Lower leg skin (tissue), 4 donors: ENCODE data around the gene IQCK. TPM values are rescaled to one million over a fixed set of nuclear protein-coding genes. Genes with fewer than 3 reads are reported as not detected.

Experiments used
- DNase-seq, 2 donors: peaks; one replicate each; pipeline ENCODE4 v3.0.0-alpha.2; 2019; ENCODE audit warnings: low spot score in 2 of 2
- H3K4me3 ChIP-seq: fragments of 200-600 bp; sonication (generic); 2 replicates; pipeline ENCODE4 v1.5.1; 2017; ENCODE audit warnings: mild to moderate bottlenecking, low read depth; ENCODE audit not compliant: poor library complexity, severe bottlenecking
- POLR2A ChIP-seq, 2 donors: fragments of 450-650 bp; IDR thresholded peaks; one replicate each; pipeline ENCODE4 v1.6.1; 2016 to 2017; ENCODE audit warnings: antibody characterized with exemption in 2 of 2, mild to moderate bottlenecking in 1 of 2, moderate library complexity in 1 of 2
- WGBS, 2 donors: methylation state at CpG; one replicate each; pipeline ENCODE4 v1.1.5; 2018; 5-methylcytosine and 5-hydroxymethylcytosine counted together
- intact Hi-C: fragments of 100-400 bp; cut with DNase I; formaldehyde crosslinking; loops from one replicate; pipeline ENCODE4 v1.15.0; 2023; ENCODE audit warnings: low total_unique reads
- total RNA-seq, 4 donors: library from RNA; depleted of rRNA; stranded (reverse); fragments of >200 nt; gene quantifications; one replicate each; pipeline ENCODE4 v1.1.0, GENCODE V29; 2016
- TF ChIP-seq, protein P1 (sequence below), 3 donors: fragments of 450-650 bp; IDR thresholded peaks; one replicate each; pipeline ENCODE4 v1.5.1; 2016; ENCODE audit warnings: antibody characterized with exemption in 3 of 3, mild to moderate bottlenecking in 3 of 3, moderate library complexity in 2 of 3

The IQCK gene
- total RNA-seq, 4 donors from 2014 or later = 6.9 to 20.7 (median 10.9) TPM

DNA sequence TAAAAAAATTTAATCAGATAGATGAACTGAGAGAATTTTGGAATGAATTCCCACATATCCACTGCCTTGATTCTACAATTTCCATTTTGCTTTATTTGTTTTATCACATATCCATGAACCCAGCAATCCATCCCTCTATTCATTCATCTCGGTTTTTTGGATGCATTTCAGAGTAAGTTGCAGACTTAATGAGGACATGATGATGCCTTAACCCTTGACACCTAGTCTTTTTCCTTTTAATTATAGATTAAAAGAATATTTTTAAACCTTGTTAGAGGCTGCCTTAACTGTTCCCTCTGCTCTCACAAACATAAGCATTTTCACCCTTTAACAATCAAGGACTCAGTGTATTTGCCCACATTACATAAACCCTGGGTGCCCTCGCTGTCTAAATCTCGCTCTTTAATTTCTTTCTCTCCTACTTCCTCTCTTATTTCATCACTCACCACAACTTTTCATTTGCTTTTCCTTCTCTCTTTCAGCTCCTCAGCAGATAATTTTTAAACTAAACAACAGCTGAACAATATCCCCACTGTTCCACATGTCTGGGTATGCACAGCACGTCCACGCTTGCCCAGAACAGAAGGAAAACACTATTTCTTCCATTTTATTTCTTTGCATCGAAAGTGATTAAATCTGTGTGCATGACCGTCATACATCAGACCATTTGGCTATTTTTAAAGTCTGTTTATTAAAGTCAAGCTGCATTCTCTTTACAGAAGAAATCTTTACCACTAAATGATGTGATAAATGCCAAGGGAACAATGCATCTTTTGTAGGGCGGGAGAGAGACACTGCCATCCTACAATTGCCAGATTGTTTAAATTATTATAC lies 39.9 kb downstream of the IQCK start:
- 53 to 58% methylated on average over 8 of the region's 8 CpGs for WGBS, 2 donors
- intact Hi-C loops = no loop called here
- TF ChIP-seq POLR2A (IDR thresholded peaks at IDR 0.05) = no peak
- TF ChIP-seq, protein P1, sequence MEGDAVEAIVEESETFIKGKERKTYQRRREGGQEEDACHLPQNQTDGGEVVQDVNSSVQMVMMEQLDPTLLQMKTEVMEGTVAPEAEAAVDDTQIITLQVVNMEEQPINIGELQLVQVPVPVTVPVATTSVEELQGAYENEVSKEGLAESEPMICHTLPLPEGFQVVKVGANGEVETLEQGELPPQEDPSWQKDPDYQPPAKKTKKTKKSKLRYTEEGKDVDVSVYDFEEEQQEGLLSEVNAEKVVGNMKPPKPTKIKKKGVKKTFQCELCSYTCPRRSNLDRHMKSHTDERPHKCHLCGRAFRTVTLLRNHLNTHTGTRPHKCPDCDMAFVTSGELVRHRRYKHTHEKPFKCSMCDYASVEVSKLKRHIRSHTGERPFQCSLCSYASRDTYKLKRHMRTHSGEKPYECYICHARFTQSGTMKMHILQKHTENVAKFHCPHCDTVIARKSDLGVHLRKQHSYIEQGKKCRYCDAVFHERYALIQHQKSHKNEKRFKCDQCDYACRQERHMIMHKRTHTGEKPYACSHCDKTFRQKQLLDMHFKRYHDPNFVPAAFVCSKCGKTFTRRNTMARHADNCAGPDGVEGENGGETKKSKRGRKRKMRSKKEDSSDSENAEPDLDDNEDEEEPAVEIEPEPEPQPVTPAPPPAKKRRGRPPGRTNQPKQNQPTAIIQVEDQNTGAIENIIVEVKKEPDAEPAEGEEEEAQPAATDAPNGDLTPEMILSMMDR (IDR thresholded peaks at IDR 0.05) = no peak

DNA sequence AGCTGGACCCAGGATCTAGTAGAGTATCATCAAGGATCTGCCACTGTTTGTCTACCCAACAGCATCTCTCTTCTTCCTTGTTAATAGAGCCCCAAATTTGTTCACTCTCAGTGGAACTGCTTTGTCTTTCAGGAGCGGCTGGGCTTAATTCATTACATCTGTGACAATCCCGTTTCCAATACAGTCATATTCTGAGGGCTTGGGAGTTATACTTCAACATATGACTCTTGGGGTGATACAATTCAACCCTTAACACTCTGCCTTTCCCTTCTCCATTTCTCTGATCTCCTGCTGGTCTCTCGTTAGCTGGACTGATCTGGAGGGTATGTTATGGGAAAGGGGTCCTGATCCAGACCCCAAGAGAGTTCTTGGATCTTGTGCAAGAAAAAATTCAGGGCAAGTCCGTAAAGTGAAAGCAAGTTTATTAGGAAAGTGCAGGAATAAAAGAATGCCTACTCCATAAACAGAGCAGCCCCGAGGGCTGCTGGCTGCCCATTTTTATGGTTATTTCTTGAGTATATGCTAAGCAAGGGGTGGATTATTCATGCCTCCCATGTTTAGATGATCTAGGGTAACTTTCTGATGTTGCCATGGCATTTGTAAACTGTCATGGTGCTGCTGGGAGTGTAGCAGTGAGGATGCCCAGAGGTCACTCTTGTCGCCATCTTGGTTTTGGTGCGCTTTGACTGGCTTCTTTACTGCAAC lies 42.4 kb downstream of the IQCK start:
- TF ChIP-seq POLR2A (IDR thresholded peaks at IDR 0.05) = no peak
- TF ChIP-seq, protein P1 (IDR thresholded peaks at IDR 0.05) = no peak
- no peak for DNase-seq
- intact Hi-C loops = no loop called here

More for the DNA sequence above, 39.9 kb downstream of the IQCK start:
- DNase-seq = no peak
- H3K4me3 ChIP-seq = no peak overlapping the region

DNA sequence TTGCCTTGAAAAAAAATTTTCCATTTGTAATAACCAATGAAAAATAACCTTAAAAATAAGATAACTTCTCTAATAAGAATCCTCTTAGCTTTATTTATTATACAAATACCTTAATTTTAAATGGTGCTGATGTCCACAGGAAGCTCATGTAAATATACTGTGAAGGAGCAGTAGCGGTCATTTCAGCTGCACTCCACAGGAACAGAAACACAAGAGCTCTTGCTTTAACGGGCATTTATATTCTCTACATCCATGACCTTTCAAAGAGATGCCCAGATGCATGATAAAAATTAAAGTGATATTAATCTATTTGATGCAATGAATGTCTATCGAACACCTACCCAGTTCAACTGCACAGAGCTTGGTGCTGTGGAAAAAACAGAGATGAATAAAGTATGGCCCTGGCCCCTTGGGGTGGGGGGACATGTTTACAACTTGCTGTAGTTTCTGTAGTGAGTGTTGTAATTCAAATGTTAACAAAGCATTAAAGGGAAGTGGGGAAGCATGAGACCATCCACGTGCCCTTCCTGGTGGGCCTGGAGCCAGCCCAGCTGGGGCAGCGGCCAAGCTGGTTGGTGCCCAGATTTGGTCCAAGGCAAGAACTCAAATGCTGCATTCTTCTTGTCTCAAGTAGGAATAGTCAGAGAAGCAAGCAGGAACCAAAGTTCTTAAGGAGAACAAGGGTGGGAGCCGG lies 47.9 kb downstream of the IQCK start:
- TF ChIP-seq, protein P1 (IDR thresholded peaks at IDR 0.05) = no peak
- TF ChIP-seq POLR2A (IDR thresholded peaks at IDR 0.05) = no peak
- WGBS, 2 donors = 50 to 65% methylated on average over 6 of the region's 6 CpGs
- DNase-seq = peak; percentile 59 to 94
- H3K4me3 ChIP-seq = no peak overlapping the region
- intact Hi-C loops = no loop called here

More for the DNA sequence above, 42.4 kb downstream of the IQCK start:
- WGBS, 2 donors = 74 to 80% methylated on average over 7 of the region's 7 CpGs
- no peak overlapping the region for H3K4me3 ChIP-seq

DNA sequence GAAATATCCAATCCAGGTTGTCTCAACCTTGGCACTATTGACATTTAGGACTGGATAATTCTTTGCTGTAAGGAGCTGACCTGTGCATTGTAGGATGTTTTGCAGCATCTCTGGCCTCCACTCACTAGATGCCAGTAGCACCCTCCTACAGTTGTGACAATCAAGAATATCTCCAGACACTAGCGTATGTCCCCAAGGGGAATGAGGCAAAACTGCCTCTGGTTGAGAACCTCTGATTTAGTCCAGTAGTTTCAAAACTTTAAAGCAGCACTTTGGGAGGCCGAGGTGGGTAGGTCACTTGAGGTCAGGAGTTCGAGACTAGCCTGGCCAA lies 48.4 kb downstream of the IQCK start:
- DNase-seq = no peak
- H3K4me3 ChIP-seq = no peak overlapping the region
- intact Hi-C loops = no loop called here
- WGBS, 2 donors = 90 to 96% methylated on average over 3 of the region's 3 CpGs
- TF ChIP-seq POLR2A (IDR thresholded peaks at IDR 0.05) = no peak
- TF ChIP-seq, protein P1 (IDR thresholded peaks at IDR 0.05) = no peak

DNA sequence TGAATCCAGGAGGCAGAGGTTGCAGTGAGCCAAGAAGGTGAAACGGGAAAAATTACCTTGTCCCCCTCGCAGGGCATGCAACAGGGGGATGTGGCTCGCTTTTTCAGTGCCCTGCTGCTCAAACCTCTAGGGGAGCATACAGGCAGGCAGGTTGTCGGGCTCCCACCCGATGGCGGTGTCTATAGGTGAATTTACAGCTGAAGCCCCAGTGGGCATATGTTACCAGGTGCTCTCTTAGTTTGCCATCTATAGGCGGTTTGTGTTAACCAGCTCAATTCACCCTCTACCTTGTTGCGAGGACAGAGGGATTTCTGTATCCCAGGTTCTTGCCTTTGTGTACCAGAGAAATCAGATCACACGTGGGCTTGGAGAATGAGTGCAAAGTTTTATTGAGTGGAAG lies 48.9 kb downstream of the IQCK start:
- no peak overlapping the region for H3K4me3 ChIP-seq
- DNase-seq = no peak
- intact Hi-C loops = no loop called here
- 94 to 95% methylated on average over 9 of the region's 9 CpGs for WGBS, 2 donors
- no peak for TF ChIP-seq POLR2A (IDR thresholded peaks at IDR 0.05)
- TF ChIP-seq, protein P1 (IDR thresholded peaks at IDR 0.05) = no peak
